ENCODE results near the gene SHISA7. TPM values are rescaled to one million over a fixed set of nuclear protein-coding genes. Genes with fewer than 3 reads are reported as not detected.
A peak's percentile ranks its signal among the peaks of the same experiment; 100 is the strongest.

SHISA7 gene
- total RNA-seq, 2 donors from 2014 or later: not detected

DNA sequence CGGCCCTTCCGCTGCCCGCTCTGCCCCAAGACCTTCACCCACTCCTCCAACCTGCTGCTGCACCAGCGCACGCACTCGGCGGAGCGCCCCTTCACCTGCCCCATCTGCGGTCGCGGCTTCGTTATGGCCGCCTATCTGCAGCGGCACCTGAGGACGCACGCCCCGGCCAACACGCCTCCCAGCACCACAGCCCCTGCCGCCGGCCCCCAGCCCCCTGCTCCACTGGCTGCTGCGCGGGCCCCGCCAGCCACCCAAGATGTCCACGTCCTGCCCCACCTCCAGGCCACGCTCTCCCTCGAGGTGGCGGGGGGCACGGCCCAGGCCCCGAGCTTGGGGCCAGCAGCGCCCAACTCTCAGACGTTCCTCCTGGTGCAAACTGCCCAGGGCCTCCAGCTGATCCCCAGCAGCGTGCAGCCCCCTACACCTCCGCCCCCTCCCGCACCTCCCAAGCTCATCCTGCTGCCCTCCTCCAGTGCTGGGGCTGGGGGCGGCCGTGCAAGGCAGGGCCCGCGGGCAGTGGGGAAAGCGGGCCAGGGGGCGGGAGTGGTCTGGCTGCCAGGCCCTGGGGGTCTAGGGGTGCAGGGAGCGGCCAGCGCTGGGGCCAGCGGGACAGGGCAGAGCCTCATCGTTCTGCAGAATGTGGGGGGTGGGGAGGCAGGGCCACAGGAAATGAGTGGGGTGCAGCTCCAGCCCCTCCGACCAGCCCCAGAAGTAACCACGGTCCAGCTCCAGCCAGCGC lies 40.0 kb upstream of the SHISA7 start:
- TF ChIP-seq, protein P1, sequence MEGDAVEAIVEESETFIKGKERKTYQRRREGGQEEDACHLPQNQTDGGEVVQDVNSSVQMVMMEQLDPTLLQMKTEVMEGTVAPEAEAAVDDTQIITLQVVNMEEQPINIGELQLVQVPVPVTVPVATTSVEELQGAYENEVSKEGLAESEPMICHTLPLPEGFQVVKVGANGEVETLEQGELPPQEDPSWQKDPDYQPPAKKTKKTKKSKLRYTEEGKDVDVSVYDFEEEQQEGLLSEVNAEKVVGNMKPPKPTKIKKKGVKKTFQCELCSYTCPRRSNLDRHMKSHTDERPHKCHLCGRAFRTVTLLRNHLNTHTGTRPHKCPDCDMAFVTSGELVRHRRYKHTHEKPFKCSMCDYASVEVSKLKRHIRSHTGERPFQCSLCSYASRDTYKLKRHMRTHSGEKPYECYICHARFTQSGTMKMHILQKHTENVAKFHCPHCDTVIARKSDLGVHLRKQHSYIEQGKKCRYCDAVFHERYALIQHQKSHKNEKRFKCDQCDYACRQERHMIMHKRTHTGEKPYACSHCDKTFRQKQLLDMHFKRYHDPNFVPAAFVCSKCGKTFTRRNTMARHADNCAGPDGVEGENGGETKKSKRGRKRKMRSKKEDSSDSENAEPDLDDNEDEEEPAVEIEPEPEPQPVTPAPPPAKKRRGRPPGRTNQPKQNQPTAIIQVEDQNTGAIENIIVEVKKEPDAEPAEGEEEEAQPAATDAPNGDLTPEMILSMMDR (IDR thresholded peaks at IDR 0.05): no peak
- H3K9me3 ChIP-seq: no peaks in the 10 kb centered on the region
- no peak for DNase-seq (ENCODE audit: low spot score)
- no peak overlapping the region for H3K27ac ChIP-seq
- no peaks in the 10 kb centered on the region for H3K27me3 ChIP-seq
- H3K36me3 ChIP-seq: peaks cover 11% of the 10 kb centered on the region
- H3K4me1 ChIP-seq: peaks cover 0 to 63% of the 10 kb centered on the region in 2 donors
- no peak overlapping the region for H3K4me3 ChIP-seq

DNA sequence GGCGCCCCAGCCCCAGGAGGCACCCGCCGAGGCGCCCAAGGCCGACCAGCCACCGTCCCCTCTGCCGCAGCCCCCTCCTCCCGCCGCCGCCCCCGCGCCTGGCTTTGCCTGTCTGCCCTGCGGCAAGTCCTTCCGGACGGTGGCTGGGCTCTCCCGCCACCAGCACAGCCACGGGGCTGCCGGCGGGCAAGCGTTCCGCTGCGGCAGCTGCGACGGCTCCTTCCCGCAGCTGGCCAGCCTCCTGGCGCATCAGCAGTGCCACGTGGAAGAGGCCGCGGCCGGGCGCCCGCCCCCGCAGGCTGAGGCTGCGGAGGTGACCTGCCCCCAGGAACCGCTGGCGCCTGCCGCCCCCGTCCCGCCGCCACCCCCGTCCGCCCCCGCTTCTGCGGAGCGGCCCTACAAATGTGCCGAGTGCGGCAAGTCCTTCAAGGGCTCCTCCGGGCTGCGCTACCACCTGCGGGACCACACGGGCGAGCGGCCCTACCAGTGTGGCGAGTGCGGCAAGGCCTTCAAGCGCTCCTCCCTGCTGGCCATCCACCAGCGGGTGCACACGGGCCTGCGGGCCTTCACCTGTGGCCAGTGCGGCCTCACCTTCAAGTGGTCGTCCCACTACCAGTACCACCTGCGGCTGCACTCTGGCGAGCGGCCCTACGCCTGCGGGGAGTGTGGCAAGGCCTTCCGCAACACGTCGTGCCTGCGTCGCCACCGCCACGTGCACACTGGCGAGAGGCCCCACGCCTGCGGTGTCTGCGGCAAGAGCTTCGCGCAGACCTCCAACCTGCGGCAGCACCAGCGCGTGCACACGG lies 39.3 kb upstream of the SHISA7 start:
- Histone ChIP-seq H3K36me3 (peaks cover 11% of the 10 kb centered on the region), H3K27me3 (no peaks in the 10 kb centered on the region), H3K27ac (no peak overlapping the region), H3K9me3 (no peaks in the 10 kb centered on the region), H3K4me1 (peaks cover 0 to 63% of the 10 kb centered on the region in 2 donors), H3K4me3 (no peak overlapping the region)
- no peak for DNase-seq (ENCODE audit: low spot score)
- TF ChIP-seq, protein P1 (IDR thresholded peaks at IDR 0.05): no peak

DNA sequence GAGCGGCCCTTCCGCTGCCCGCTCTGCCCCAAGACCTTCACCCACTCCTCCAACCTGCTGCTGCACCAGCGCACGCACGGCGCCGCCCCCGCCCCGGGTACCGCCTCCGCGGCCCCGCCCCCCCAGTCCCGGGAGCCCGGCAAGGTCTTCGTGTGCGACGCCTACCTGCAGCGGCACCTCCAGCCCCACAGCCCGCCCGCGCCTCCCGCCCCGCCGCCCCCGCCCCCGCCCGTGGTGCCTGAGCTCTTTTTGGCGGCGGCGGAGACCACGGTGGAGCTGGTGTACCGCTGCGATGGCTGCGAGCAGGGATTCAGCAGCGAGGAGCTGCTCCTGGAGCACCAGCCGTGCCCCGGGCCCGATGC lies 38.7 kb upstream of the SHISA7 start:
- no peaks in the 10 kb centered on the region for H3K9me3 ChIP-seq
- peaks cover 0 to 61% of the 10 kb centered on the region in 2 donors for H3K4me1 ChIP-seq
- no peaks in the 10 kb centered on the region for H3K27me3 ChIP-seq
- peaks cover 11% of the 10 kb centered on the region for H3K36me3 ChIP-seq
- H3K4me3 ChIP-seq: no peak overlapping the region
- TF ChIP-seq, protein P1 (IDR thresholded peaks at IDR 0.05): no peak
- no peak overlapping the region for H3K27ac ChIP-seq
- DNase-seq (ENCODE audit: low spot score): no peak

DNA sequence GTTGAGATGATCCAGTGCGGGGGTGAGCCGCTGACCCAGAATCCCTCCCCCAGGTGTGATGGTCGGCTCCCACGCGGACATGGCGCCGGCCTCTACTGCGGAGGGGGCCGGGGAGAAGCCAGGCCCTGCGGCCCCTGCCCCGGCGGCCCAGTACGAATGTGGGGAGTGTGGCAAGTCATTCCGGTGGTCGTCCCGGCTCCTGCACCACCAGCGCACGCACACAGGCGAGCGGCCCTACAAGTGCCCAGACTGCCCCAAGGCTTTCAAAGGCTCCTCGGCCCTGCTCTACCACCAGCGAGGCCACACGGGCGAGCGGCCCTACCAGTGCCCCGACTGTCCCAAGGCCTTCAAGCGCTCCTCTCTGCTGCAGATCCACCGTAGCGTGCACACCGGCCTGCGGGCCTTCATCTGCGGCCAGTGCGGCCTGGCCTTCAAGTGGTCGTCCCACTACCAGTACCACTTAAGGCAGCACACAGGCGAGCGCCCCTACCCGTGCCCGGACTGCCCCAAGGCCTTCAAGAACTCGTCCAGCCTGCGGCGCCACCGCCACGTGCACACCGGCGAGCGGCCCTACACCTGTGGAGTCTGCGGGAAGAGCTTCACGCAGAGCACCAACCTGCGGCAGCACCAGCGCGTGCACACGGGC lies 38.2 kb upstream of the SHISA7 start:
- no peak for DNase-seq (ENCODE audit: low spot score)
- H3K4me3 ChIP-seq: no peak overlapping the region

DNA sequence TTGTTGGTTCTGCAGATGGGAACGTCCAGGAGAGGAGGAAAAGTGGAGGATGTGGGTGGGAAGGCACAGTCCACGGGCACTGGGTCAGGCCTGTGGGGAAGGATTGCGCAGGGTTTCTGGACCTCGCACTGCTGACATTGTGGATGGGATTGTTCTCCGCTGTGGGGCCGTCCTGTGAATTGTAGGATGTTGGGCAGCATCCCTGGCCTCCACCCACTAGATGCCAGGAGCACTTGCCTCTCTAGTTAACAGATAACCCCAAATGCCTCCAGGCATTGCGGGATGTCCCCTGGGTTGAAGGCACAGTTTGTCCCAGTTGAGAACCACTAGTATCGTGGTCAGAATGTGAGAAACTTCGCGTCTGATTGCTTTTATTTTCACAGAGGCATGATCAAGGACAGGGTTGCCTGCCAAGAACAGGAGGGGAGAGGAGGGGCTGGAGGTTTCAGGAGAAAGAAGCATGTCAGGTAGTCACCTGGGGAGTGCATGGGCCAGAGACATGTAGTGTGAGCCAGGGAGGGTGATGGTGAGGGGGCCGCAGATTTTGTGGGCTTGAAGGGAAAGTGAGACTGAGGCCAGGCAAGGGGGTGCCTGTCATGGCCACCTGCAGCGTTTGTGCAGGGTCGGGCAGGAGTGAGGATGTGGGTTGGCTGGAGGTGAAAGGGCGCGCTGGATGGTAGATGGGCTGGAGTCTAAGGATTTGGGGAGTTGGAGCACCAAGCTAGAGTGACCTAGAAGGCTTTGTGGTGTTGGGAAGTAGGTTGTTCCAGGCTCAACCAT lies 36.5 kb upstream of the SHISA7 start:
- Histone ChIP-seq H3K4me3 (no peak overlapping the region), H3K27me3 (no peaks in the 10 kb centered on the region), H3K36me3 (peaks cover 11% of the 10 kb centered on the region), H3K27ac (peak overlapping the region in 1 of 2 donors; percentile 77), H3K9me3 (no peaks in the 10 kb centered on the region), H3K4me1 (peaks cover 0 to 45% of the 10 kb centered on the region in 2 donors)
- DNase-seq (ENCODE audit: low spot score): no peak
- TF ChIP-seq, protein P1 (IDR thresholded peaks at IDR 0.05): no peak

More for the DNA sequence above, 38.2 kb upstream of the SHISA7 start:
- peaks cover 0 to 56% of the 10 kb centered on the region in 2 donors for H3K4me1 ChIP-seq
- peaks cover 11% of the 10 kb centered on the region for H3K36me3 ChIP-seq
- no peak overlapping the region for H3K27ac ChIP-seq
- no peaks in the 10 kb centered on the region for H3K9me3 ChIP-seq
- H3K27me3 ChIP-seq: no peaks in the 10 kb centered on the region
- TF ChIP-seq, protein P1 (IDR thresholded peaks at IDR 0.05): no peak

Data from right atrium auricular region (tissue), 2 donors.